CD14-positive monocyte (primary cell): Measurements from ENCODE around the gene AFF3. TPM values are rescaled to one million over a fixed set of nuclear protein-coding genes. Genes with fewer than 3 reads are reported as not detected.
A peak's percentile ranks its signal among the peaks of the same experiment; 100 is the strongest.

Experiments used
- DNase-seq, 3 donors: peaks; one replicate each; pipeline ENCODE4 v3.0.0-alpha.2; 2011 to 2022
- H2AFZ ChIP-seq: 2 replicates; pipeline ENCODE4 v1.6.0; 2012; ENCODE audit warnings: mild to moderate bottlenecking, low read depth, low read length, inconsistent platforms; ENCODE audit not compliant: insufficient read depth, poor library complexity, severe bottlenecking
- H3K27ac ChIP-seq, 2 donors: 1 replicate in 1 of 2; 2 replicates in 1 of 2; pipeline ENCODE4 v1.5.1; 2012 to 2013; ENCODE audit warnings: low read length in 2 of 2, control low read depth in 1 of 2, inconsistent platforms in 1 of 2, low read depth in 1 of 2, mild to moderate bottlenecking in 1 of 2
- H3K27me3 ChIP-seq, 2 donors: one replicate each; pipeline versions ENCODE4 v1.6.0 to v1.6.1; 2011 to 2013; ENCODE audit warnings: low read length in 2 of 2; ENCODE audit not compliant: control insufficient read depth in 2 of 2, insufficient read depth in 2 of 2
- H3K36me3 ChIP-seq, 2 donors: replicated peaks in 1 of 2; 1 replicate in 1 of 2; 2 replicates in 1 of 2; pipeline versions ENCODE4 v1.5.1 to v1.6.1; 2012 to 2013; ENCODE audit warnings: low read length in 2 of 2, control low read depth in 1 of 2, inconsistent platforms in 1 of 2, mild to moderate bottlenecking in 1 of 2; ENCODE audit not compliant: insufficient read depth in 2 of 2, control insufficient read depth in 1 of 2
- H3K4me1 ChIP-seq, 2 donors: 1 replicate in 1 of 2; 2 replicates in 1 of 2; pipeline versions ENCODE4 v1.5.1 to v1.6.1; 2012 to 2013; ENCODE audit warnings: low read length in 2 of 2, control low read depth in 1 of 2, inconsistent platforms in 1 of 2, mild to moderate bottlenecking in 1 of 2, moderate library complexity in 1 of 2; ENCODE audit not compliant: insufficient read depth in 2 of 2, control insufficient read depth in 1 of 2
- H3K4me2 ChIP-seq: replicated peaks from 2 replicates; pipeline ENCODE3; 2012; ENCODE audit warnings: low read length, moderate library complexity, mild to moderate bottlenecking; ENCODE audit not compliant: poor library complexity, severe bottlenecking; ENCODE audit errors: extremely low read depth
- H3K4me3 ChIP-seq, 3 experiments: fragments of 200-600 bp in 1 of 3; sonication (generic) in 1 of 3; replicated peaks in 1 of 3; 1 replicate in 2 of 3; 2 replicates in 1 of 3; pipeline ENCODE4 v1.5.1; 2011 to 2013; ENCODE audit warnings: low read length in 3 of 3, mild to moderate bottlenecking in 3 of 3, control low read depth in 2 of 3, low read depth in 2 of 3, inconsistent platforms in 1 of 3, moderate library complexity in 1 of 3
- H3K79me2 ChIP-seq: 2 replicates; pipeline ENCODE4 v1.6.0; 2012; ENCODE audit warnings: mild to moderate bottlenecking, control low read depth, inconsistent platforms, low read length, moderate library complexity; ENCODE audit not compliant: insufficient read depth
- H3K9ac ChIP-seq: 2 replicates; pipeline ENCODE4 v1.6.0; 2017; ENCODE audit warnings: low read length, mild to moderate bottlenecking; ENCODE audit not compliant: insufficient read depth, poor library complexity, severe bottlenecking
- H3K9me3 ChIP-seq, 2 donors: replicated peaks in 1 of 2; 1 replicate in 1 of 2; 2 replicates in 1 of 2; pipeline versions ENCODE4 v1.5.1 to v1.6.1; 2012 to 2013; ENCODE audit warnings: low read length in 2 of 2, control low read depth in 1 of 2; ENCODE audit not compliant: control insufficient read depth in 1 of 2, insufficient read depth in 1 of 2
- H4K20me1 ChIP-seq: 2 replicates; pipeline ENCODE4 v1.6.0; 2012; ENCODE audit warnings: mild to moderate bottlenecking, low read length, control low read depth, moderate library complexity; ENCODE audit not compliant: insufficient read depth
- H3K27ac Mint-ChIP-seq, 7 donors: one replicate each; pipeline ENCODE4 v1.8.0; 2020; ENCODE audit warnings: mild to moderate bottlenecking in 7 of 7, mixed read lengths in 7 of 7, moderate library complexity in 6 of 7, inconsistent platforms in 2 of 7
- H3K27me3 Mint-ChIP-seq, 3 donors: one replicate each; pipeline ENCODE4 v1.8.0; 2021 to 2022; ENCODE audit warnings: low read depth in 3 of 3, mild to moderate bottlenecking in 3 of 3, mixed read lengths in 3 of 3, moderate library complexity in 3 of 3, inconsistent platforms in 1 of 3
- H3K36me3 Mint-ChIP-seq, 2 donors: one replicate each; pipeline ENCODE4 v1.8.0; 2020; ENCODE audit warnings: mixed read lengths in 2 of 2, inconsistent platforms in 1 of 2, mild to moderate bottlenecking in 1 of 2
- H3K4me1 Mint-ChIP-seq: one replicate; pipeline ENCODE4 v1.8.0; 2020; ENCODE audit warnings: mild to moderate bottlenecking, mixed read lengths
- H3K4me3 Mint-ChIP-seq, 2 donors: one replicate each; pipeline ENCODE4 v1.8.0; 2020; ENCODE audit warnings: mild to moderate bottlenecking in 2 of 2, mixed read lengths in 2 of 2, moderate library complexity in 1 of 2
- H3K9me3 Mint-ChIP-seq, 7 donors: one replicate each; pipeline ENCODE4 v1.8.0; 2020 to 2022; ENCODE audit warnings: mixed read lengths in 7 of 7, mild to moderate bottlenecking in 6 of 7, moderate library complexity in 6 of 7, inconsistent platforms in 2 of 7
- CTCF ChIP-seq: fragments of 200-600 bp; IDR thresholded peaks from one replicate; pipeline ENCODE4 v1.8.0; 2022; ENCODE audit warnings: antibody characterized with exemption, mild to moderate bottlenecking
- WGBS: methylation state at CpG from one replicate; pipeline ENCODE4 v1.1.5; 2013; ENCODE audit warnings: missing lambda C conversion rate; ENCODE audit not compliant: insufficient coverage; 5-methylcytosine and 5-hydroxymethylcytosine counted together
- intact Hi-C, 2 donors: fragments of 100-400 bp; cut with micrococcal nuclease; formaldehyde crosslinking; loops; one replicate each; pipeline versions ENCODE4 v1.15.0 to v1.15.1; 2023
- polyA plus RNA-seq, 3 donors: library from polyadenylated mRNA; depleted of rRNA in 1 of 3; unstranded in 2 of 3; stranded (reverse) in 1 of 3; fragments of 300-500 nt in 2 of 3; fragments of >200 nt in 1 of 3; fragmentation: Illumina TruSeq in 2 of 3; gene quantifications; 1 replicate in 2 of 3; 2 replicates in 1 of 3; pipeline ENCODE4 v1.2.3, GENCODE V29; 2012 to 2021

Gene AFF3
- polyA plus RNA-seq, 3 donors: 0.17 to 4.1 (median 0.49) TPM

DNA sequence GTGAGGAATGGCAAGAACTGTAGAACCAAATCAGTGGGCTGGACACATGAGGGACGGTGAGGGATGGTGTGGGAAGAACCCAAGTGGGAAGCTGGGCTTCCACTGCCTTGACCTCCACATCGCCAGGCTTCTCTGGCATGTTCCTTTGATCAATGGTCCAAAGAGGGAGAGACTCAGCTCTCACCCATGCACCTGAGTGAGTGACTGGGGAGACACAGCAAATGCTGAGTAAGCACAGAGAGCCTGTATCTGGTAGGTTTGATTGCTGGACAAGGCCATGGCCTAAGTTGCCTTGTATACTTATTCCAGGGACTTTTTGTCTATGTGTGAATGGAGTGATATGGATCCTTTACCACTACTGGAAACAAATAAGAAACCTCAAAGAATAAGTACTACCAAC lies 188.6 kb downstream of the AFF3 start:
- H3K4me3 Mint-ChIP-seq: no peak overlapping the region
- peaks cover 19% of the 10 kb centered on the region for H3K4me1 Mint-ChIP-seq
- H3K9me3 Mint-ChIP-seq: peaks cover 0 to 5% (median 0%) of the 10 kb centered on the region in 7 donors
- Histone ChIP-seq H3K4me1 (peaks cover 10 to 14% of the 10 kb centered on the region in 2 donors), H3K27me3 (no peaks in the 10 kb centered on the region), H2AFZ (no peak overlapping the region), H3K9me3 (no peaks in the 10 kb centered on the region), H3K27ac (no peak overlapping the region), H3K9ac (no peak overlapping the region), H3K79me2 (no peaks in the 10 kb centered on the region), H3K4me2 (no peak overlapping the region), H4K20me1 (no peaks in the 10 kb centered on the region), H3K36me3 (peaks cover 0 to 5% of the 10 kb centered on the region in 2 donors), H3K4me3 (no peak overlapping the region)
- TF ChIP-seq CTCF: no peak
- no peak for DNase-seq
- WGBS: 88% methylated on average over 2 of the region's 2 CpGs
- peaks cover 11 to 13% of the 10 kb centered on the region in 2 donors for H3K36me3 Mint-ChIP-seq
- peak overlapping the region in 1 of 7 donors; percentile 14 for H3K27ac Mint-ChIP-seq
- peaks cover 0 to 4% (median 0%) of the 10 kb centered on the region in 3 donors for H3K27me3 Mint-ChIP-seq
- intact Hi-C loops: no loop called here

DNA sequence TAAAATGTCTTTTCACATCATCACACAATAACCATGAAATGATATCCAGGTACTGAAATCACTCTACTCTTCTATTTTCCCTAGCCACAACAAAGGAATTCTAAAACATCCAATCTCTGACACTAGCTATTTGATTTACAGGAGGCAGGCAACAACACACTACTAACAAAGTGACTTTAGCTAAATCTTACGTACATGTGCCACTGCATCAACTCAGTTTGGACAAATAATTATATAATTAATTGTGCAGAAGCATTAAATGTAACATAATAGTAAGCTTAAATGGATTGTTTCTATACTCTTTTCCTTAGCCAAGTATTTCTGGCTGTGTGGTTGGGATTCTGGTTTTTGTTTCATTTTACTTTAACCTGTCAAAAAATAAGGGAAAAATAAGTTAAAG lies 192.4 kb downstream of the AFF3 start:
- intact Hi-C loops: no loop called here
- H3K4me3 Mint-ChIP-seq: no peak overlapping the region
- WGBS: no CpG with 5 or more reads among the region's 1 CpG

More for the DNA sequence above, 192.4 kb downstream of the AFF3 start:
- H3K36me3 Mint-ChIP-seq: peaks cover 7 to 20% of the 10 kb centered on the region in 2 donors
- Histone ChIP-seq H3K9ac (no peak overlapping the region), H3K27me3 (no peaks in the 10 kb centered on the region), H3K79me2 (no peaks in the 10 kb centered on the region), H3K4me3 (no peak overlapping the region), H2AFZ (no peak overlapping the region), H4K20me1 (no peaks in the 10 kb centered on the region), H3K4me2 (no peak overlapping the region), H3K36me3 (peaks cover 0 to 5% of the 10 kb centered on the region in 2 donors), H3K4me1 (no peaks in the 10 kb centered on the region), H3K9me3 (no peaks in the 10 kb centered on the region), H3K27ac (no peak overlapping the region)
- peaks cover 8% of the 10 kb centered on the region for H3K4me1 Mint-ChIP-seq
- TF ChIP-seq CTCF: no peak
- H3K9me3 Mint-ChIP-seq: peaks cover 0 to 4% (median 0%) of the 10 kb centered on the region in 7 donors
- H3K27ac Mint-ChIP-seq: no peak overlapping the region
- DNase-seq: no peak
- no peaks in the 10 kb centered on the region for H3K27me3 Mint-ChIP-seq
